ENCODE results near the gene TMEM247.

Gene TMEM247

GRCh38 chr2:46490521-46491141 lies 11.3 kb downstream of the TMEM247 start:
- DNase-seq, result no peak

GRCh38 chr2:46492301-46492700 lies 12.9 kb downstream of the TMEM247 start:
- DNase-seq, result no peak

GRCh38 chr2:46493241-46493970 lies 14.0 kb downstream of the TMEM247 start:
- DNase-seq, result no peak

- no peak for DNase-seq
Observed at GRCh38 chr2:46493971-46494250, 14.5 kb downstream of the TMEM247 start.

GRCh38 chr2:46494596-46494995 lies 15.2 kb downstream of the TMEM247 start:
- no peak for DNase-seq

- no peak for DNase-seq
Observed at GRCh38 chr2:46495231-46496030, 16.1 kb downstream of the TMEM247 start.

GRCh38 chr2:46497766-46498165 lies 18.4 kb downstream of the TMEM247 start:
- DNase-seq, result no peak

GRCh38 chr2:46498681-46499080 lies 19.3 kb downstream of the TMEM247 start:
- DNase-seq, result no peak

- no peak for DNase-seq
Observed at GRCh38 chr2:46499392-46499785, 20.0 kb downstream of the TMEM247 start.

- no peak for DNase-seq
Observed at GRCh38 chr2:46500801-46501200, 21.4 kb downstream of the TMEM247 start.

- no peak for DNase-seq
Observed at GRCh38 chr2:46502291-46502885, 23.0 kb downstream of the TMEM247 start.

- DNase-seq, result no peak
Observed at GRCh38 chr2:46503686-46504085, 24.3 kb downstream of the TMEM247 start.

- no peak for DNase-seq
Observed at GRCh38 chr2:46504221-46504620, 24.9 kb downstream of the TMEM247 start.

- no peak for DNase-seq
Observed at GRCh38 chr2:46504685-46505471, 25.5 kb downstream of the TMEM247 start.

GRCh38 chr2:46505472-46505783 lies 26.1 kb downstream of the TMEM247 start:
- DNase-seq, result no peak

GRCh38 chr2:46506131-46506706 lies 26.9 kb downstream of the TMEM247 start:
- DNase-seq, result no peak

- no peak for DNase-seq
Observed at GRCh38 chr2:46508312-46508711, 28.9 kb downstream of the TMEM247 start.

GRCh38 chr2:46508759-46509158 lies 29.4 kb downstream of the TMEM247 start:
- DNase-seq, result no peak

- DNase-seq, result no peak
Observed at GRCh38 chr2:46509804-46510203, 30.4 kb downstream of the TMEM247 start.

- DNase-seq, result no peak
Observed at GRCh38 chr2:46510598-46511177, 31.3 kb downstream of the TMEM247 start.

GRCh38 chr2:46512185-46512584 lies 32.8 kb downstream of the TMEM247 start:
- no peak for DNase-seq

GRCh38 chr2:46514738-46515137 lies 35.4 kb downstream of the TMEM247 start:
- DNase-seq, result no peak

Data from SIG-M5 (cell line).